Gastroesophageal sphincter (tissue), 3 donors: Measurements from ENCODE around the gene LDLRAD4.

ENCODE experiments used
- CTCF ChIP-seq, 4 experiments: fragments of 200-600 bp in 2 of 4; fragments of 450-650 bp in 2 of 4; sonication (generic) in 1 of 4; IDR thresholded peaks; one replicate each; pipeline ENCODE4 v1.5.1; 2017 to 2019; ENCODE audit warnings: antibody characterized with exemption in 4 of 4, mild to moderate bottlenecking in 2 of 4, moderate library complexity in 2 of 4
- EP300 ChIP-seq: sonication (generic); formaldehyde crosslinking; IDR thresholded peaks from one replicate; pipeline ENCODE4 v1.6.1; 2017; ENCODE audit warnings: antibody characterized with exemption, mild to moderate bottlenecking

GRCh38 chr18:13191779-13192178 is 26.8 kb upstream of the LDLRAD4 start:
- TF ChIP-seq CTCF (IDR thresholded peaks at IDR 0.05) (no peak), EP300 (no peak)
